Hepatocyte (in vitro differentiated cells): Measurements from ENCODE around the gene LDAH.

Source experiments
- EZH2 ChIP-seq: fragments of 200-600 bp; sonication (generic); IDR thresholded peaks from 2 replicates; pipeline ENCODE4 v1.6.1; 2016; ENCODE audit warnings: antibody characterized with exemption, mild to moderate bottlenecking, borderline replicate concordance
- EZH2phosphoT487 ChIP-seq: fragments of 200-600 bp; sonication (generic); IDR thresholded peaks from one replicate; pipeline ENCODE4 v1.6.1; 2018; ENCODE audit warnings: antibody characterized with exemption, mild to moderate bottlenecking, low read depth, moderate library complexity; ENCODE audit not compliant: unreplicated experiment, severe bottlenecking
- TF ChIP-seq, protein P1 (sequence below): fragments of 200-600 bp; sonication (generic); IDR thresholded peaks from 2 replicates; pipeline ENCODE4 v1.5.1; 2016; ENCODE audit warnings: antibody characterized with exemption, mild to moderate bottlenecking; ENCODE audit not compliant: poor library complexity

DNA sequence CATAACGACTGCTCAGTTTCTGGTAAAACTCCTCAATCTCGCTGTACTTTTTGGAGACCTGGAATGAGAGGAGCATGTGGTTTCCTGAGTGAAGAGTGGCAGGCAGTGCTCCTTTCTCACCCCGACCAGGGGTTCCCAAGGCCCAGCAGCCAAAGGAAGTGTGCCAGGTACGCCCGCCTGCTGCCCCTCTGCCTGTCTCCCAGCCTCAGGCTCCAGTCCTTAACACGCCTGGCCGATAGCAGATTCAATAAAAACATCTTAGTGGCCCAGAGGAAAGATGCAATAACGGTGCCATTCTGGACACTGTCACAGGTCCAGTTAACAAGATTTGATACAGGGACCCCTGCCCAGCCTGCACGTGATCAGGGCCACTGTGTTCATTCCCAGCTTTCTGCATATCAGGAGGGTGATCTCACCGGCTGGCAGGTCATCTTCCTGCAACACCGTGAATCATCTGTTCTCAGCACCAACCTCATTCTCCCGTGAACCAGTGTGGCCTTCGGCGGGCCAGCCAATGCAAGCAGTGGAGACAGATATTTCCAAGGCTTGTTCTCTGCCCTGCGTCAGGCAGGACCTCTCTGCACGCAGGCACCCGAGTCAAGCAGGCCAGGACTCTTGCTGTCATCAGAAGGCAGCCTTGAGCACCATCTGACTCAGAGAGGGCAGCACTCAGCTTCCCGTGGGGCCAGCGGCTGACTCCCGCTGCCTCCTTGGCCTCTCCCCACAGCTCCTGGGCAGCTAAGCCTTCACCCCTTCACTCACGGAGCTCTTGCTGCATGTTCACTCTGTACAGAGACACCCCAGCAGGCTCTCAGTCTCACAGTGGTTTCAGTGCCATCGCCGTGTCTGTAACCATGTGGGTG is 181.5 kb downstream of the LDAH start:
- TF ChIP-seq, protein P1, sequence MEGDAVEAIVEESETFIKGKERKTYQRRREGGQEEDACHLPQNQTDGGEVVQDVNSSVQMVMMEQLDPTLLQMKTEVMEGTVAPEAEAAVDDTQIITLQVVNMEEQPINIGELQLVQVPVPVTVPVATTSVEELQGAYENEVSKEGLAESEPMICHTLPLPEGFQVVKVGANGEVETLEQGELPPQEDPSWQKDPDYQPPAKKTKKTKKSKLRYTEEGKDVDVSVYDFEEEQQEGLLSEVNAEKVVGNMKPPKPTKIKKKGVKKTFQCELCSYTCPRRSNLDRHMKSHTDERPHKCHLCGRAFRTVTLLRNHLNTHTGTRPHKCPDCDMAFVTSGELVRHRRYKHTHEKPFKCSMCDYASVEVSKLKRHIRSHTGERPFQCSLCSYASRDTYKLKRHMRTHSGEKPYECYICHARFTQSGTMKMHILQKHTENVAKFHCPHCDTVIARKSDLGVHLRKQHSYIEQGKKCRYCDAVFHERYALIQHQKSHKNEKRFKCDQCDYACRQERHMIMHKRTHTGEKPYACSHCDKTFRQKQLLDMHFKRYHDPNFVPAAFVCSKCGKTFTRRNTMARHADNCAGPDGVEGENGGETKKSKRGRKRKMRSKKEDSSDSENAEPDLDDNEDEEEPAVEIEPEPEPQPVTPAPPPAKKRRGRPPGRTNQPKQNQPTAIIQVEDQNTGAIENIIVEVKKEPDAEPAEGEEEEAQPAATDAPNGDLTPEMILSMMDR = no peak
- no peak for TF ChIP-seq EZH2
- no peak for TF ChIP-seq EZH2phosphoT487
